NOMO-1 (cell line): ENCODE results near the gene PRDX2.

Experiments
- DNase-seq, 2 experiments: peaks; one replicate each; lab custom pipeline; 2025; ENCODE audit not compliant: unreplicated experiment in 2 of 2; lab: John Stamatoyannopoulos, UW

The PRDX2 gene

DNA sequence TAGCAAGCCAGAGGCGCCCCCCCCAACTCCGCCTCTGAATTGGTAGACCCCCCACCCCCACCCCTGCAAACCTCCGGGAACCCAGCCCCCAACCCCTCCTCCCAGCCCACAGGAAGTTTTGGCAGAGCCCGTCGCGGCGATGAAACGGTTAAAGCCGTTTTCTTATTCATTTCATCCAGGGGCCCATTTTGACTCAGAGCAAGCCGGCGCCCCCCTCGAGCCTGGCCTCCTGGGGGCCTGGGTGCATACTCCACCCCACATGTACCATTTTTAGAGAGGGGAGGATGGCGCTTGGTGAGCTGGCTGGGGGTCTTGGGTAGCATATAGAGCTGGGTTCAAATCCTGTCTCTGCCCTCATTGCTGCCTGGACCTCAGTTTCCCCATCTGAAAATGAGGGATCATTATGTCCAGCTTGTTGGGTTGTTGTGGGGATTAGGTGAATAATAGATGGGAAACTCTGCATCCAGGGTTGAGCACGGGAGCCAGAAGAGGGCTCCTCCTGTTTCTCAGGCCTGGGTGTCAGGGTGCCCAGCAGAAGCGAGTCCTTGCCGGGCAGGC, 18.2 kb downstream of the PRDX2 start:
- DNase-seq: no peak

- peak; percentile 52 to 70 for DNase-seq
These were observed 18.9 kb downstream of the PRDX2 start for GRCh38 chr19:12782424-12783290.

- DNase-seq: peak in 1 of 2 experiments; percentile 52
These were observed 19.5 kb downstream of the PRDX2 start for GRCh38 chr19:12782174-12782423.

GRCh38 chr19:12779162-12779993, 22.2 kb downstream of the PRDX2 start:
- DNase-seq: no peak

- peak in 1 of 2 experiments; percentile 14 for DNase-seq
These were observed 22.8 kb downstream of the PRDX2 start for GRCh38 chr19:12778905-12779161.

- peak in 1 of 2 experiments; percentile 34 for DNase-seq
These were observed 23.3 kb downstream of the PRDX2 start for GRCh38 chr19:12778017-12778904.

DNA sequence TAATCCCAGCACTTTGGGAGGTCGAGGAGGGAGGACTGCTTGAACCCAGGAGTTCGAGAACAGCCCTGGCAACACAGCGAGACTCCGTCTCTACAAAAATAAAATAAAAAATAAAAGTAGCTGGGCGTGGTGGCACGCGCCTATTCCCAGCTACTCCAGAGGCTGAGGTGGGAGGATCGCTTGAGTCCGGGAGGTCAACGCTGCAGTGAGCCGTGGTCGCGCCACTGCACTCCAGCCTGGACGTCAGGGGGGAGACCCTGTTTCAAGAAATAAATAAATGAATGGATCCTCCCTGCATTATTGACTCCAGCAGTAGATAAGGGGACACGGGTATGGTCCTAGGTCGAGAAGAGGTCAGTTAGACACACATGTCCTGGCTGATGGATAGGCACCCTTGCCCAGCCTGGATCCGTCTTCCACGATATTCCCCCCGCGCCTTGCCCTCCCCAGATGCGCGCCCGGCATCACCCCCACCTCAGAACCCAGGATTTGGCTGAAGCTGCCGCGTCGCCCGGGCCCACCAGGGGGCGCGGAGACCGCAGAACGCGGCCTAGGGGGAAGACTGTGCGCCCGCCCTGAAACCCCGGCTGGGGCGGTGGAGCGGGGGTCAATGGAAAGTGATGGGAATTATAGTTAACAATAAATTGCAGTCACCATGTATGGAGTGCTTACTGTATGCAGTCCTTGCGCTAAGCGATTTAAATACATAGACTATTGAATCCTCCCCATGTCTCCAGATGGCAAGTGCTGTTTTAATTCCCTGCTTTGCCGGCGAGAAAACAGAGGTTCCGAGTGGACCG, 24.2 kb downstream of the PRDX2 start:
- peak; percentile 61 to 82 for DNase-seq

- DNase-seq: no peak
These were observed 26.7 kb downstream of the PRDX2 start, which contains the start of gene HOOK2 for GRCh38 chr19:12774588-12775555. Gene HOOK2 (minus strand): TSS chr19:12775552. CDS start chr19:12775449, 103 bp downstream.

DNA sequence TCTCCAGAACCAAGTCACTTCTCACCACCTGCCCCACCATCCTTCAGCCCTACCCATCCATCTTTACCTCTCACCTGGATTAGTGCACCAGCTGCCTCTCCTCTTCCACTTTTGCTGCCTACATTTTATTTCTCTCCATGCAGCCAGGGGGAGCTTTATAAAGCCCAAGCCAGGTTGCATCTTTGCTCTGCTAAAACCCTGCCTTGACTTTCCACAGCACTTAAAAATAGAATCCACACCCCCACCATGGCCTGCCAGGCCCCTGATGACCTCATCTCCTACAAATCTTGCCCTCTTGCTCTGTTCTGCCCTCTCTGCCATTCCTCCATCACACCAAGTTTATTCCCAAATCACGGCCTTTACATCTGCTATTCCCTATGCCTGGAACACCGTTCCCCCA, 28.0 kb downstream of the PRDX2 start:
- peak in 1 of 2 experiments; percentile 19 for DNase-seq

- DNase-seq: no peak
These were observed 29.3 kb downstream of the PRDX2 start for GRCh38 chr19:12772323-12772722.

GRCh38 chr19:12770922-12771321, 30.7 kb downstream of the PRDX2 start:
- DNase-seq: no peak

- no peak for DNase-seq
These were observed 31.9 kb downstream of the PRDX2 start for GRCh38 chr19:12769689-12770088.

DNA sequence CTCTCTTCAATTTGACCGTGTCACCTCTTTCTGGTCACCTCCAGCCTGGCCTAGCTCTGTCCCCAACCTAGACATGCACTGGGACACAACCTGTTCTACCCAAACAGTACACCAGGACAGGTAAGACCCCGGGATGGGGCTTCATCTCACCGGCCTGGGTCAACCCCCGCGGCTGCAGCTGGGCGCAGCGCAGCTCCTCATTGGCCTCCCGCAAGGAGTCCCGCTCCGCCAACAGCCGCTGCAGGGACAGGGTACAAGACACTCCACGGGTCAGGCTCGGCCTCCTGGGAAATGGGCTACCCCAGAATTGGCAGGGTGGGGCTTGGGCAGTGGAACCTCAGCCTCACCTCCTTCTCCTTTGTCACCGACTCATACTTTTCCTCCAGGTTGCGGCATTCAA, 33.9 kb downstream of the PRDX2 start:
- DNase-seq: no peak

- no peak for DNase-seq
These were observed 34.5 kb downstream of the PRDX2 start for GRCh38 chr19:12767150-12767549.

DNA sequence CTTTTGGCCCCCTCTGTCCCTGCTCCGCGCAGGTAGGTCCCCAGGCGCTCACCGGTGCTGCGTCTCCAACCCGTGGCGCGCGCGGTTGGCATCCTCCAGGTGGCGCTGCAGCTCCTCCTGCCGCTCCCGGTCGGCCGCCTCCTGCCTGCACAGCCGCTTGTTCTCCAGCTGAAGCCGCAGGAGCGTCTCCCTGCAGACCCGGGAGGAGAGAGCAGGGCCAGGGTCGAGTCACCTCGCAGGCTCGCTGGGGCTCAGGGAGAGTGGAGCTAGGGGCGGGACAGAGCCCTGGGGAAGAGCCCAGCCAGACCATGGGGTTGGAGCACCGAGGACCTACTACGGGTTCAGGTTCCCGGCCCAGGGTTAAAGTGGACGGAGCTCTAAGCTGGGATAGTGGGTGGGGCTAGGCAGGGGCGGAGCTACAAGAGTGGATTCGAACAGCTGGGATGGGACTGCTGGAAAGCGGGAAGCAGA, 35.5 kb downstream of the PRDX2 start:
- peak in 1 of 2 experiments; percentile 38 for DNase-seq

DNA sequence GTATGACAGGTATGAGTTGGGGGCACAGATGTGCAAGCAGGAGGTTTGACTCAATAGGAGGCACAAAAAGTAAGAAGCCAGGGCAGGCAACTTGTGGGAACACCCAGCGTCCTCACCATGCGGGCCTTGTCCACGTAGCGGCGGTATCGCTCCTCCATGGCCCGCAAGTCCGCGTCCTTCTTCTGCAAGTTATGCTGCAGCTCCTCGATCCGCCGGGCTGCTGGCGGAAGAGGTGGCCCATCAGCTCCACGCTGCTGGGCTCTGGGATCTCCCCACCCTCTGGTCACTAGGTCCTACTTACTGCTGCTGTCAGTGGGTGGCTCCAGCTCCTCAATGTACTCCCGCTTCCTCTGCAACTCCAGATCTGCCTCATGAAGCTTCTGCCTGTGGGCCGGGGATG, 36.9 kb downstream of the PRDX2 start:
- DNase-seq: no peak

GRCh38 chr19:12763100-12763499, 38.5 kb downstream of the PRDX2 start:
- no peak for DNase-seq

DNA sequence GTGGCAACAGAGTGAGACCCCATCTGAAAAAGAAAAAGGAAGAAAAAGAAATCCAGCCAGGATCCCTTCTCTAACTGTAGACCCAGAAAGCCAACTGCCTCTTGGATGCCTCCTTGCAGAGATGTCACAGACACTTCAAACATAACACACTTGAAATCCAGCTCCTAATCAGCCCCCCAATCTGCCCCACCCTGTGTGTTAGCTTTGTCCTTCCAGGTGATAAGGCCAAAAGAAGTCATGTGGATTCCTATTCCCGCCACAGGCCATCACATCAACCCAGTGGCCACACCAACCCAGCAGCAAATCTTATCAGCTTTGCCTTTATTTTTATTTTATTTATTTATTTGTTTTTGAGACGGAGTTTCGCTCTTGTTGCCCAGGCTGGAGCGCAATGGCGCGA, 41.9 kb downstream of the PRDX2 start:
- DNase-seq: no peak
